Panc1 (cell line): Measurements from ENCODE around the gene LRCH1.

Experiments
- CTCF ChIP-seq: fragments of 450-650 bp; IDR thresholded peaks from 2 replicates; pipeline ENCODE4 v1.5.1; 2017; ENCODE audit warnings: mild to moderate bottlenecking
- POLR2AphosphoS5 ChIP-seq: IDR thresholded peaks from 2 replicates; pipeline ENCODE4 v1.6.1; 2012; ENCODE audit warnings: mild to moderate bottlenecking, low read depth, low read length, moderate library complexity
- TF ChIP-seq, protein P1 (sequence below), 2 experiments: IDR thresholded peaks; 2 replicates each; pipeline ENCODE4 v1.6.1; 2011 to 2012; ENCODE audit warnings: low read depth in 2 of 2, control low read depth in 1 of 2, low read length in 1 of 2, mild to moderate bottlenecking in 1 of 2, moderate library complexity in 1 of 2; ENCODE audit not compliant: insufficient read depth in 1 of 2

DNA sequence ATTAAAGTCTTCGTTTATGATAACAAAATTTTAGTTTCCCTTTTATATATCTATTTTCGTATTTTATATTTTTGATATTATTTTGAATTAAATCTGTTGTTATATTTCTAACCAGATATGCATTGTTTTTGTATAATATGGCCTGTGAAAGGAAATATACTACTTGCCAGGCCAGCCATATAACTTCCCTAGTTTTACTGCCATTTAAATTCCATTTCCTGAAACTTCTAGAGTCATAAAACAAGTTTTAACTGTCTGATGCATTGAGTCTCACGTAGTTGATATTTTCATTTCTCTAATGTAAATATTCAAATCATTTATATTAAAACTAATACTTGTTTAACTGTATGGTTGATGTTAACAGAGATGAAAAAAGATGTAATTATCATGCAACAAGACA is 230.5 kb downstream of the LRCH1 start:
- TF ChIP-seq CTCF, result no peak
- TF ChIP-seq POLR2AphosphoS5, result no peak
- TF ChIP-seq, protein P1, sequence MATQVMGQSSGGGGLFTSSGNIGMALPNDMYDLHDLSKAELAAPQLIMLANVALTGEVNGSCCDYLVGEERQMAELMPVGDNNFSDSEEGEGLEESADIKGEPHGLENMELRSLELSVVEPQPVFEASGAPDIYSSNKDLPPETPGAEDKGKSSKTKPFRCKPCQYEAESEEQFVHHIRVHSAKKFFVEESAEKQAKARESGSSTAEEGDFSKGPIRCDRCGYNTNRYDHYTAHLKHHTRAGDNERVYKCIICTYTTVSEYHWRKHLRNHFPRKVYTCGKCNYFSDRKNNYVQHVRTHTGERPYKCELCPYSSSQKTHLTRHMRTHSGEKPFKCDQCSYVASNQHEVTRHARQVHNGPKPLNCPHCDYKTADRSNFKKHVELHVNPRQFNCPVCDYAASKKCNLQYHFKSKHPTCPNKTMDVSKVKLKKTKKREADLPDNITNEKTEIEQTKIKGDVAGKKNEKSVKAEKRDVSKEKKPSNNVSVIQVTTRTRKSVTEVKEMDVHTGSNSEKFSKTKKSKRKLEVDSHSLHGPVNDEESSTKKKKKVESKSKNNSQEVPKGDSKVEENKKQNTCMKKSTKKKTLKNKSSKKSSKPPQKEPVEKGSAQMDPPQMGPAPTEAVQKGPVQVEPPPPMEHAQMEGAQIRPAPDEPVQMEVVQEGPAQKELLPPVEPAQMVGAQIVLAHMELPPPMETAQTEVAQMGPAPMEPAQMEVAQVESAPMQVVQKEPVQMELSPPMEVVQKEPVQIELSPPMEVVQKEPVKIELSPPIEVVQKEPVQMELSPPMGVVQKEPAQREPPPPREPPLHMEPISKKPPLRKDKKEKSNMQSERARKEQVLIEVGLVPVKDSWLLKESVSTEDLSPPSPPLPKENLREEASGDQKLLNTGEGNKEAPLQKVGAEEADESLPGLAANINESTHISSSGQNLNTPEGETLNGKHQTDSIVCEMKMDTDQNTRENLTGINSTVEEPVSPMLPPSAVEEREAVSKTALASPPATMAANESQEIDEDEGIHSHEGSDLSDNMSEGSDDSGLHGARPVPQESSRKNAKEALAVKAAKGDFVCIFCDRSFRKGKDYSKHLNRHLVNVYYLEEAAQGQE (IDR thresholded peaks at IDR 0.05; ENCODE audit: insufficient read depth in 1 of 2, low read depth in 2 of 2, low read length in 1 of 2), result no peak
